Activated naive CD4-positive, alpha-beta T cell (primary cell): ENCODE measurements around the gene TUBGCP2.

ENCODE experiments used
- DNase-seq, 4 experiments: peaks; one replicate each; lab custom pipeline; 2025; lab: John Stamatoyannopoulos, UW

Gene TUBGCP2

GRCh38 chr10:133306097-133306476 is 2.6 kb downstream of the TUBGCP2 start:
- DNase-seq, result no peak

- DNase-seq, result no peak
Observed at GRCh38 chr10:133303206-133303605, 5.5 kb downstream of the TUBGCP2 start.

GRCh38 chr10:133302230-133302629 is 6.4 kb downstream of the TUBGCP2 start:
- DNase-seq, result no peak

- DNase-seq, result no peak
Observed at GRCh38 chr10:133299738-133300137, 8.9 kb downstream of the TUBGCP2 start.

GRCh38 chr10:133299224-133299623 is 9.4 kb downstream of the TUBGCP2 start:
- no peak for DNase-seq

GRCh38 chr10:133298466-133298865 is 10.2 kb downstream of the TUBGCP2 start:
- no peak for DNase-seq

- no peak for DNase-seq
Observed at GRCh38 chr10:133297504-133297903, 11.2 kb downstream of the TUBGCP2 start.

GRCh38 chr10:133295426-133296320 is 13.0 kb downstream of the TUBGCP2 start:
- no peak for DNase-seq

- DNase-seq, result no peak
Observed at GRCh38 chr10:133294189-133294588, 14.5 kb downstream of the TUBGCP2 start.

- no peak for DNase-seq
Observed at GRCh38 chr10:133293810-133294119, 14.9 kb downstream of the TUBGCP2 start.

GRCh38 chr10:133292919-133293809 is 15.5 kb downstream of the TUBGCP2 start:
- DNase-seq, result no peak

- no peak for DNase-seq
Observed at GRCh38 chr10:133289761-133290160, 18.9 kb downstream of the TUBGCP2 start.

- DNase-seq, result no peak
Observed at GRCh38 chr10:133287832-133288500, 20.7 kb downstream of the TUBGCP2 start.

- no peak for DNase-seq
Observed at GRCh38 chr10:133286366-133286765, 22.3 kb downstream of the TUBGCP2 start.

- no peak for DNase-seq
Observed at GRCh38 chr10:133285217-133285616, 23.5 kb downstream of the TUBGCP2 start.

- DNase-seq, result no peak
Observed at GRCh38 chr10:133283931-133284330, 24.7 kb downstream of the TUBGCP2 start.

GRCh38 chr10:133282846-133283390 is 25.8 kb downstream of the TUBGCP2 start:
- no peak for DNase-seq

- no peak for DNase-seq
Observed at GRCh38 chr10:133281628-133282372, 26.9 kb downstream of the TUBGCP2 start.

GRCh38 chr10:133281084-133281483 is 27.6 kb downstream of the TUBGCP2 start:
- no peak for DNase-seq

GRCh38 chr10:133280391-133281059 is 28.1 kb downstream of the TUBGCP2 start:
- no peak for DNase-seq
